Neuronal stem cell (in vitro differentiated cells): ENCODE data around the gene ERCC3.

ENCODE experiments used
- DNase-seq: peaks from one replicate; pipeline ENCODE4 v3.0.0-alpha.2; 2013; ENCODE audit warnings: low spot score
- H2AFZ ChIP-seq: one replicate; pipeline ENCODE4 v1.6.1; 2013; ENCODE audit warnings: mild to moderate bottlenecking, low read length, inconsistent platforms
- H2AK5ac ChIP-seq: 2 replicates; pipeline ENCODE4 v1.6.1; 2013; ENCODE audit warnings: low read depth, mild to moderate bottlenecking, inconsistent platforms, low read length, moderate library complexity, mixed read lengths
- H2BK120ac ChIP-seq: 2 replicates; pipeline ENCODE4 v1.6.1; 2013; ENCODE audit warnings: low read depth, mild to moderate bottlenecking, inconsistent platforms, low read length, moderate library complexity, mixed read lengths
- H2BK12ac ChIP-seq: one replicate; pipeline ENCODE4 v1.6.1; 2013; ENCODE audit warnings: low read length, inconsistent platforms
- H2BK15ac ChIP-seq: 2 replicates; pipeline ENCODE4 v1.6.1; 2013; ENCODE audit warnings: mild to moderate bottlenecking, low read length, inconsistent platforms, mixed read lengths
- H2BK5ac ChIP-seq: one replicate; pipeline ENCODE4 v1.6.1; 2013; ENCODE audit warnings: inconsistent platforms, mild to moderate bottlenecking, low read length, moderate library complexity
- H3K14ac ChIP-seq: one replicate; pipeline ENCODE4 v1.6.1; 2013; ENCODE audit warnings: low read length, inconsistent platforms
- H3K18ac ChIP-seq: 2 replicates; pipeline ENCODE4 v1.6.1; 2013; ENCODE audit warnings: low read length, inconsistent platforms
- H3K23ac ChIP-seq: 2 replicates; pipeline ENCODE4 v1.6.1; 2013; ENCODE audit warnings: low read depth, mild to moderate bottlenecking, mixed read lengths, low read length, inconsistent platforms; ENCODE audit not compliant: poor library complexity
- H3K27ac ChIP-seq: replicated peaks from 3 replicates; pipeline ENCODE4 v1.5.1; 2013; ENCODE audit warnings: low read length, inconsistent platforms
- H3K27me3 ChIP-seq, 3 experiments: 2 replicates each; pipeline ENCODE4 v1.6.1; 2013; ENCODE audit warnings: low read length in 3 of 3, mild to moderate bottlenecking in 2 of 3, inconsistent platforms in 1 of 3, low read depth in 1 of 3, mixed read lengths in 1 of 3, moderate library complexity in 1 of 3; ENCODE audit not compliant: control insufficient read depth in 3 of 3, insufficient read depth in 3 of 3
- H3K36me3 ChIP-seq, 2 donors: replicated peaks in 1 of 2; 2 replicates each; pipeline ENCODE4 v1.6.1; 2013; ENCODE audit warnings: low read length in 2 of 2; ENCODE audit not compliant: control insufficient read depth in 2 of 2, insufficient read depth in 2 of 2
- H3K4ac ChIP-seq: 2 replicates; pipeline ENCODE4 v1.6.1; 2013; ENCODE audit warnings: inconsistent platforms, mild to moderate bottlenecking, low read length, moderate library complexity
- H3K4me1 ChIP-seq, 2 donors: 1 replicate in 1 of 2; 2 replicates in 1 of 2; pipeline ENCODE4 v1.6.1; 2013; ENCODE audit warnings: low read length in 2 of 2, low read depth in 1 of 2; ENCODE audit not compliant: control insufficient read depth in 2 of 2, insufficient read depth in 1 of 2
- H3K4me2 ChIP-seq: one replicate; pipeline ENCODE4 v1.6.1; 2013; ENCODE audit warnings: mild to moderate bottlenecking, low read length, inconsistent platforms; ENCODE audit not compliant: insufficient read depth, poor library complexity, severe bottlenecking
- H3K4me3 ChIP-seq, 2 donors: 2 replicates each; pipeline ENCODE4 v1.5.1; 2013; ENCODE audit warnings: low read length in 2 of 2, mild to moderate bottlenecking in 2 of 2, inconsistent platforms in 1 of 2, moderate library complexity in 1 of 2
- H3K79me1 ChIP-seq: one replicate; pipeline ENCODE4 v1.6.1; 2013; ENCODE audit warnings: low read depth, mild to moderate bottlenecking, inconsistent platforms, low read length, moderate library complexity
- H3K9ac ChIP-seq: one replicate; pipeline ENCODE4 v1.6.1; 2013; ENCODE audit warnings: mild to moderate bottlenecking, low read depth, low read length, inconsistent platforms; ENCODE audit not compliant: poor library complexity
- H3K9me3 ChIP-seq, 2 donors: replicated peaks in 1 of 2; 2 replicates each; pipeline versions ENCODE3 to v1.6.1; 2013; ENCODE audit warnings: low read length in 2 of 2, mild to moderate bottlenecking in 2 of 2, inconsistent platforms in 1 of 2, low read depth in 1 of 2, mixed read lengths in 1 of 2, moderate library complexity in 1 of 2; ENCODE audit not compliant: control insufficient read depth in 2 of 2, insufficient read depth in 1 of 2
- H4K8ac ChIP-seq: one replicate; pipeline ENCODE4 v1.6.1; 2013; ENCODE audit warnings: low read depth, mild to moderate bottlenecking, inconsistent platforms, low read length, moderate library complexity
- H4K91ac ChIP-seq: one replicate; pipeline ENCODE4 v1.6.1; 2013; ENCODE audit warnings: low read length, low read depth, mild to moderate bottlenecking, inconsistent platforms; ENCODE audit not compliant: poor library complexity
- whole genome bisulfite sequencing, 2 donors: extraction: QIAGEN DNeasy Blood & Tissue Kit; methylation state at CpG; one replicate each; pipeline ENCODE4 v1.1.7; 2013; ENCODE audit warnings: missing lambda C conversion rate in 2 of 2, mixed read lengths in 1 of 2; ENCODE audit not compliant: insufficient read length in 2 of 2, insufficient replicate concordance in 1 of 2; ENCODE audit errors: extremely low coverage in 2 of 2; 5-methylcytosine and 5-hydroxymethylcytosine counted together

The ERCC3 gene

GRCh38 chr2:127259355-127259754 is 34.6 kb downstream of the ERCC3 start:
- no CpG with 5 or more reads among the region's 5 CpGs for WGBS, 2 donors
- H3K4me1 ChIP-seq = peaks cover 10% of the 10 kb centered on the region in 2 donors
- H3K9me3 ChIP-seq = no peaks in the 10 kb centered on the region
- no peak overlapping the region for H4K8ac ChIP-seq
- H3K79me1 ChIP-seq = no peaks in the 10 kb centered on the region
- no peak overlapping the region for H3K18ac ChIP-seq
- no peak overlapping the region for H3K4ac ChIP-seq
- no peak overlapping the region for H3K9ac ChIP-seq
- no peak overlapping the region for H3K27ac ChIP-seq
- H2AFZ ChIP-seq = no peak overlapping the region
- H4K91ac ChIP-seq = no peak overlapping the region
- H2BK5ac ChIP-seq = no peak overlapping the region
- no peak overlapping the region for H2AK5ac ChIP-seq
- no peak overlapping the region for H3K14ac ChIP-seq
- DNase-seq = no peak
- no peak overlapping the region for H2BK15ac ChIP-seq
- H3K36me3 ChIP-seq = peaks cover 33 to 81% of the 10 kb centered on the region in 2 donors
- H3K4me3 ChIP-seq = no peak overlapping the region
- no peak overlapping the region for H2BK12ac ChIP-seq
- no peak overlapping the region for H2BK120ac ChIP-seq
- H3K23ac ChIP-seq = no peak overlapping the region
- H3K4me2 ChIP-seq = no peak overlapping the region
- no peaks in the 10 kb centered on the region for H3K27me3 ChIP-seq

- Histone ChIP-seq H2BK5ac (no peak overlapping the region), H2AFZ (no peak overlapping the region), H3K4ac (no peak overlapping the region), H3K18ac (no peak overlapping the region), H3K4me1 (peaks cover 10% of the 10 kb centered on the region in 2 donors), H3K9me3 (no peaks in the 10 kb centered on the region), H4K91ac (no peak overlapping the region), H3K27me3 (no peaks in the 10 kb centered on the region), H3K4me2 (no peak overlapping the region), H2BK15ac (no peak overlapping the region), H4K8ac (no peak overlapping the region), H2AK5ac (no peak overlapping the region), H3K4me3 (no peak overlapping the region), H2BK120ac (no peak overlapping the region), H3K79me1 (no peaks in the 10 kb centered on the region), H3K14ac (no peak overlapping the region), H3K27ac (no peak overlapping the region), H3K23ac (no peak overlapping the region), H3K9ac (no peak overlapping the region), H2BK12ac (no peak overlapping the region), H3K36me3 (peaks cover 33 to 58% of the 10 kb centered on the region in 2 donors)
- no peak for DNase-seq
- no CpG with 5 or more reads among the region's 8 CpGs for WGBS, 2 donors
These were observed 37.1 kb downstream of the ERCC3 start for GRCh38 chr2:127256866-127257265.

- Histone ChIP-seq H3K9me3 (no peaks in the 10 kb centered on the region), H3K27ac (no peak overlapping the region), H3K9ac (no peak overlapping the region), H3K79me1 (no peaks in the 10 kb centered on the region), H3K27me3 (no peaks in the 10 kb centered on the region), H2BK15ac (no peak overlapping the region), H3K14ac (no peak overlapping the region), H3K4ac (no peak overlapping the region), H4K8ac (no peak overlapping the region), H2BK5ac (no peak overlapping the region), H2AFZ (no peak overlapping the region), H2BK12ac (no peak overlapping the region), H3K18ac (no peak overlapping the region), H3K4me3 (no peak overlapping the region), H3K23ac (no peak overlapping the region), H2BK120ac (no peak overlapping the region), H3K4me1 (peaks cover 10% of the 10 kb centered on the region in 2 donors), H3K4me2 (no peak overlapping the region), H4K91ac (no peak overlapping the region), H2AK5ac (no peak overlapping the region), H3K36me3 (peaks cover 31 to 53% of the 10 kb centered on the region in 2 donors)
- no CpG with 5 or more reads among the region's 3 CpGs for WGBS, 2 donors
- DNase-seq = no peak
These were observed 37.6 kb downstream of the ERCC3 start for GRCh38 chr2:127256381-127256780.

- Histone ChIP-seq H4K91ac (no peak overlapping the region), H2BK15ac (no peak overlapping the region), H3K36me3 (peaks cover 25 to 46% of the 10 kb centered on the region in 2 donors), H2BK5ac (no peak overlapping the region), H3K18ac (peak overlapping the region; percentile 56), H4K8ac (peak overlapping the region; percentile 17), H3K4me1 (peaks cover 10% of the 10 kb centered on the region in 2 donors), H3K27ac (no peak overlapping the region), H3K14ac (peak overlapping the region; percentile 32), H3K9me3 (no peaks in the 10 kb centered on the region), H3K79me1 (no peaks in the 10 kb centered on the region), H3K4me3 (no peak overlapping the region), H3K9ac (no peak overlapping the region), H3K27me3 (no peaks in the 10 kb centered on the region), H2AK5ac (no peak overlapping the region), H2BK120ac (no peak overlapping the region), H2BK12ac (peak overlapping the region; percentile 88), H3K4ac (peak overlapping the region; percentile 32), H2AFZ (no peak overlapping the region), H3K4me2 (no peak overlapping the region), H3K23ac (no peak overlapping the region)
- DNase-seq = no peak
- no CpG with 5 or more reads among the region's 6 CpGs for WGBS, 2 donors
These were observed 38.2 kb downstream of the ERCC3 start for GRCh38 chr2:127255721-127256120.
